NCI-H774 (cell line): Measurements from ENCODE around the gene TNS3.

Experiments used
- DNase-seq: peaks from one replicate; lab custom pipeline; 2025; lab: John Stamatoyannopoulos, UW

The TNS3 gene

GRCh38 chr7:47581438-47581803 lies 490 bp downstream of the TNS3 start:
- no peak for DNase-seq

- DNase-seq, result no peak
These were observed 1.0 kb downstream of the TNS3 start for GRCh38 chr7:47580811-47581331.

- DNase-seq, result no peak
These were observed 1.7 kb downstream of the TNS3 start for GRCh38 chr7:47580175-47580706.

- DNase-seq, result no peak
These were observed 2.5 kb downstream of the TNS3 start for GRCh38 chr7:47579458-47579857.

- no peak for DNase-seq
These were observed 3.2 kb downstream of the TNS3 start for GRCh38 chr7:47578579-47579270.

- DNase-seq, result no peak
These were observed 4.5 kb downstream of the TNS3 start for GRCh38 chr7:47577321-47577919.

GRCh38 chr7:47576866-47577306 lies 5.0 kb downstream of the TNS3 start:
- no peak for DNase-seq

- no peak for DNase-seq
These were observed 5.7 kb downstream of the TNS3 start for GRCh38 chr7:47576031-47576865.

- no peak for DNase-seq
These were observed 7.2 kb downstream of the TNS3 start for GRCh38 chr7:47574482-47575329.

GRCh38 chr7:47573758-47574481 lies 8.0 kb downstream of the TNS3 start:
- no peak for DNase-seq

GRCh38 chr7:47572939-47573757 lies 8.8 kb downstream of the TNS3 start:
- no peak for DNase-seq

GRCh38 chr7:47572094-47572445 lies 9.8 kb downstream of the TNS3 start:
- DNase-seq, result no peak

- DNase-seq, result peak; percentile 78
These were observed 10.4 kb downstream of the TNS3 start for GRCh38 chr7:47571331-47572093.

- DNase-seq, result no peak
These were observed 11.3 kb downstream of the TNS3 start for GRCh38 chr7:47570649-47571050.

- no peak for DNase-seq
These were observed 13.4 kb downstream of the TNS3 start for GRCh38 chr7:47568547-47568946.

GRCh38 chr7:47568056-47568455 lies 13.9 kb downstream of the TNS3 start:
- DNase-seq, result no peak

GRCh38 chr7:47565640-47566250 lies 16.2 kb downstream of the TNS3 start:
- DNase-seq, result no peak

GRCh38 chr7:47563521-47563920 lies 18.4 kb downstream of the TNS3 start:
- DNase-seq, result no peak
